ENCODE measurements around the gene TMEM37.

Gene TMEM37, protein sequence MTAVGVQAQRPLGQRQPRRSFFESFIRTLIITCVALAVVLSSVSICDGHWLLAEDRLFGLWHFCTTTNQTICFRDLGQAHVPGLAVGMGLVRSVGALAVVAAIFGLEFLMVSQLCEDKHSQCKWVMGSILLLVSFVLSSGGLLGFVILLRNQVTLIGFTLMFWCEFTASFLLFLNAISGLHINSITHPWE

DNA sequence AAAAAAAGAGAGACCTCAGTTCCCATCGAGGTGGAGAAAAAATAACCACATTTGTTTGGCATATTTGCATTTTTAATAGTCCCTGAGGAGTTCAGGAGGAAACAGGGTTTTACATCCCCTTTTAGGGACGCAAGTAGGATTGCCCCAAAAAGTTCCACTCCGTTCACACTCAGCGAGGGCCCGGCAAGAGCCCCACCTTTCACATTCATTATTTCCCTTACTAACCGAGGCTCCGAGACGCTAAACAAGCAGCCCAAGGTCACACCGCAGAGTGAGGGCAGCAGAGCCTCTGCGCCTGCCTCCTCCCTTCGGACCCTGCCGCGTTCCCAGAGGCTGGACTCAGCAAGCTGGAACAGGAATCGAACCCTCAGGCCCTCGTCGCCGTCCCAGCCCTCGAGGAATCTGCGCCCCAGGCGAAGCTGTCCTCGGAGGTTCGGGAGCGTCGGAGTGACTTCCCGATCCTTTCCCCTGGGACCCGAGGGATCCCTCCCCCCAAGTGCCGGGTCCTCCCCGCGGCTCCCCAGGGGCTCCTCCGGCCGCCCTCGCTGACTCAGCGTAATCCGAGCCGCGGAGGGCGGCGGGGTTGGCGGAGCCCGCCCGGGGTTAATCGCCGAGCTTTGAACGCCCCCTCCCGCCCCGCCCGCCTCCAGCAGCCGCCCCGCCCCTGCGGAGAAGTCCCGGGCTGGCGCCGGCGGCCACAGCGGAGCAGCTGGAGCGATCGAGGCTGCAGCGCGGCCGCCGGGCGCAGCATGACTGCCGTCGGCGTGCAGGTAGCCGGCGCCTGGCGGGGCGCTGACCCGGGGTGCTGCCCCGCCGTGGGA, at the start of gene TMEM37:
TMEM37 (plus strand) TSS at position 700 of the 821 bp plus-strand sequence; CDS start at position 750, 50 bp downstream.
- TF ChIP-seq, protein P1, sequence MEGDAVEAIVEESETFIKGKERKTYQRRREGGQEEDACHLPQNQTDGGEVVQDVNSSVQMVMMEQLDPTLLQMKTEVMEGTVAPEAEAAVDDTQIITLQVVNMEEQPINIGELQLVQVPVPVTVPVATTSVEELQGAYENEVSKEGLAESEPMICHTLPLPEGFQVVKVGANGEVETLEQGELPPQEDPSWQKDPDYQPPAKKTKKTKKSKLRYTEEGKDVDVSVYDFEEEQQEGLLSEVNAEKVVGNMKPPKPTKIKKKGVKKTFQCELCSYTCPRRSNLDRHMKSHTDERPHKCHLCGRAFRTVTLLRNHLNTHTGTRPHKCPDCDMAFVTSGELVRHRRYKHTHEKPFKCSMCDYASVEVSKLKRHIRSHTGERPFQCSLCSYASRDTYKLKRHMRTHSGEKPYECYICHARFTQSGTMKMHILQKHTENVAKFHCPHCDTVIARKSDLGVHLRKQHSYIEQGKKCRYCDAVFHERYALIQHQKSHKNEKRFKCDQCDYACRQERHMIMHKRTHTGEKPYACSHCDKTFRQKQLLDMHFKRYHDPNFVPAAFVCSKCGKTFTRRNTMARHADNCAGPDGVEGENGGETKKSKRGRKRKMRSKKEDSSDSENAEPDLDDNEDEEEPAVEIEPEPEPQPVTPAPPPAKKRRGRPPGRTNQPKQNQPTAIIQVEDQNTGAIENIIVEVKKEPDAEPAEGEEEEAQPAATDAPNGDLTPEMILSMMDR (IDR thresholded peaks at IDR 0.05; ENCODE audit: insufficient read depth, missing control alignments), result no peak
- FAIRE-seq (no peak), DNase-seq (ENCODE audit: insufficient read length, low spot score) (peak; percentile 90)

DNA sequence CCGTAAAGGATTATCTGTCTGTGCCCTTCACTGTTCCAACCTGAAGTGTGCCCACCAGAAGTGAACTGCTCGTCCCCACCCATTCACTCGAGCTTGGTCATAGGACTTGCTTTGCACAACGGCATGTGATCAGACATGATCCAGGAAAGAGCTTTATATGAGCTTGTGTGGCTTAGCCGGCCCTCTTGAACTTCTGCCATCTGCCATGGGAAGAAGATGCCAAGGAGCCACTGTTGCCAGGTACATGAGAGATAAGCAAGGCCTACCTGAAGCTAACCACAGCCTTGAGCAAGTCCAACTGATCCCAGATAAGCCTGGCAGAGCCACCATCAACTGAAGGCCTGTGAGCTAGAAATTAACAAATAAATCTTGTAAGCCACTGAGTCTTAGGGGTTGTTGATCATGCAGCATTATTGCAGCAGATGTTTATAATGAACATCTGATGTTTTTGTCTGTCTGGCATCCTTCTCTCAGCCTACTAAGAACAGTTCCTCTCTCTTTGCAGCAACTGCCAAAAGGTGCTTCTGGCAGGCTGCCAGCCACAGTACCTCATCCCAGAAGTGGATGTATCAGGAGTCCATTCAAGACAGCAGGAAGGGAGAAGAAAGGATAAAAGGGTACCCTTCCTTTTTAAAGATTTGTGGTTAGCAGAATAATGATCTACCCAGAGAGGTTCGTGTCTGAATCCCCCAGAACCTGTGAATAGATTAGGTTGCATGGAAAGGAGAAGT, 48.1 kb upstream of the TMEM37 start:
- DNase-seq (ENCODE audit: insufficient read length, low spot score) (no peak), FAIRE-seq (peak; percentile 79)
- TF ChIP-seq, protein P1 (IDR thresholded peaks at IDR 0.05; ENCODE audit: insufficient read depth, missing control alignments), result no peak

DNA sequence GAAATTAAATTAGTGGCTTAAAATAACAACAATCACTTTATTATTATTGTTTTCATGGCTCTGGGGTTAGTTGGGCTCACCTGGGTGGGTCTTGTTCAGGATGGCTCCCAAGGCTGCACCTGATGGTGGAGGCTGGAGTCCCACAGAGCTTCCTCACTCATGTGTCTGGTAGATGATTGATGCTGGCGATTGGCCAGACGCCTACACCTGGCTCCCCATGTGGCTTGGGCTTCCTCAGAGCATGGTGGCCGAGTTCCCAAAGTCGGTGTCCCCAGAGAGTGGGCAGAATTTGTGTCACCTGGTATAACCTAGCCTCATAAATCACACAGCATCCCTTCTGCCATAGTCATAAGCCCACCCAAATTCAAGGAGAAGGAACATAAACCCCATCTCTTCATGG, 46.7 kb upstream of the TMEM37 start:
- DNase-seq (ENCODE audit: insufficient read length, low spot score) (no peak), FAIRE-seq (no peak)
- TF ChIP-seq, protein P1 (IDR thresholded peaks at IDR 0.05; ENCODE audit: insufficient read depth, missing control alignments), result no peak

DNA sequence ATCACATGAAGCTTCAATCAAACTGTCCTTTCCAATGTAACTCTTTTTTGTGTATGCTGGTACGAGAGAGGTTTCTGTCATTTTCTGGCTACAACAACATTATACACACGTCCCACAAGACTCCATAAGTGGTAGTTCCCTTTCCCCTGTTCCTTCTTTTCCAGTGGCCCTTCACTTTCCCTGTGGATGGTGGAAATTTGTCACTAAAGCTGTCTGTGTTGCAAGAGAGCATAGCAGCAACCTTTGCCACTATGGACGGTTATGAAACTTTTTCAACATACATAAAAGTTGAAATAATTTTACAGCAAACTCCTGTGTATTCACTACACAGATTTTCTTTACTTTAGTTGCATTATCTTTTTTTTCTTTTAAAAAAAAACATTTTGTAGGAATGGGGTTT, 46.2 kb upstream of the TMEM37 start:
- DNase-seq (ENCODE audit: insufficient read length, low spot score) (no peak), FAIRE-seq (no peak)
- TF ChIP-seq, protein P1 (IDR thresholded peaks at IDR 0.05; ENCODE audit: insufficient read depth, missing control alignments), result no peak

DNA sequence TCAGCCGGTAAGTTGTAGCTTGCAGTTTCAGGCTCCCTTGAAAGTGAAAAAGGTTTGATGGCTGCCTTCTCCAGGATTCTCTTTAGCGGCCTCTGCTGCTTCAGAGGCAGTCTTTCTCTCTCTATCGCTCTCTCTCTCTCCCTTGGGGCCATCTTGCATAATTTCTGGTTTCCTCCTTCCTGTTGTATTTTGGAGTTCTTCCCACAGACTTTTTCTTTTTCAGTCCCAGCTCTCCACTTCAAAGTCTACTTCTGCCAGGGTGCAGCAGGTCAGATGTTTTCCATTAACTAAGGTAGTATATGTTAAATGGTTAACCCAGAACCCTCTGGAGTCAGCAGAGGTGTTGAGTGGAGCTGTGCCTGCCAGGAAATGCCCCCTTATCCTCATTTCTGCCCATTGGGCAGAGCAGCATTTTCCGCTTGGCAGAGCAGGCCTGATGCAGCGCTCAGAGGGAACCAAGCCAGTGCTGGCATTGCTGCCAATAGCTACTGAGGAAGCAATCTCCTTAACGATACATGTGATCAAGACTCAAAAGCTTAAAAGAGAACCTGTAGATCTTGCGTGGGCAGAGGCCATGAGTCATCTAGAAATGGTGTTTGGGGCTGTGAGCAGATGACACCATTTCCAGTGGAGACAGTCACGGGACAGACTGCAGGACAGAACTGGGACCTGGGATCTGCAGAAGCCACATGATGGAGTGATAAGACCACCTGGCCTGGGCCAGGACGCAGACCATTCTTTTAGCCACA, 44.1 kb upstream of the TMEM37 start:
- DNase-seq (ENCODE audit: insufficient read length, low spot score) (no peak), FAIRE-seq (no peak)
- TF ChIP-seq, protein P1 (IDR thresholded peaks at IDR 0.05; ENCODE audit: insufficient read depth, missing control alignments), result no peak

DNA sequence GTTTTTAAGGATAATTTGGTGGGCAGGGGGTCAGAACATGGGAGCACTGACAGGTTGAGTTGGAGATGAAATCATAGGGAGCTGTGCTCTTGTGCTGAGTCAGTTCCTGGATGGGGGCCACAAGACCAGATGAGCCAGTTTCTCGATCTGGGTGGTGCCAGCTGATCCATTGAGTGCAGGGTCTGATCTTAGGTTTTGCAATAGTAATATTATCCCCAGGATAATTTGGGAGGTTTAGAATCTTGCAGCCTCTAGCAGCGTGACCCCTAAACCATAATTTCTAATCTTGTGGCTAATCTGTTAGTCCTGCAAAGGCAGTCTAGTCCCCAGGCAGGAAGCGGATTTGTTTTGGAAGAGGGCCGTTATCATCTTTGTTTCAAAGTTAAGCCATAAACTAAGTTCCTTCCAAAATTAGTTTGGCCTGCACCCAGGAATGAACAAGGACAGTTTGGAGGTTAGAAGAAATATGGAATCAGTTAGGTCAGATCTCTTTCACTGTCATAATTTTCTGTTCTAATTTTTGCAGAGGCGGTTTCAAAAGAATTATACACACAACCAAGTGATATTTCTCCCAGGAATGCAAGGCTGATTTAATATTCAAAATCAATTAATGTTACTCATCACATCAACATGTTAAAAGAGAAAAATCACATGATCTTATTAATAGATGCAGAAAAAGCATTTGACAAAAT, 41.9 kb upstream of the TMEM37 start:
- TF ChIP-seq, protein P1 (IDR thresholded peaks at IDR 0.05; ENCODE audit: insufficient read depth, missing control alignments), result no peak
- DNase-seq (ENCODE audit: insufficient read length, low spot score), result no peak
- peak; percentile 32 for FAIRE-seq

Data from D721Med (cell line).